Activated T-helper 2 cell treated with anti-CD3 and anti-CD28 coated beads, Interferon-gamma antibody, Interleukin-2, Interleukin-4, amounts not matched to agents 10 μg/mL and 5 μg/mL and 100 μg/mL, durations not matched to agents 14 hours and 24 hours and 36 hours (primary cell): ENCODE results near the gene HK1. TPM values are rescaled to one million over a fixed set of nuclear protein-coding genes. Genes with fewer than 3 reads are reported as not detected.
"Not testable (repeated sequence)": the region's sequence is repeated elsewhere in the genome, so short reads cannot be mapped to it uniquely, and the experiment has no call there.

Experiments used
- DNase-seq: peaks from one replicate; pipeline ENCODE4 v3.0.0; 2021; ENCODE audit warnings: low spot score
- H3K27ac Mint-ChIP-seq: one replicate; pipeline ENCODE4 v1.8.0; 2021; ENCODE audit warnings: mixed read lengths
- H3K27me3 Mint-ChIP-seq: one replicate; pipeline ENCODE4 v1.8.0; 2021; ENCODE audit warnings: low read depth, mixed read lengths
- H3K36me3 Mint-ChIP-seq: one replicate; pipeline ENCODE4 v1.8.0; 2021; ENCODE audit warnings: low read depth, mixed read lengths
- H3K4me1 Mint-ChIP-seq: one replicate; pipeline ENCODE4 v1.8.0; 2021; ENCODE audit warnings: low read depth, mixed read lengths
- H3K4me3 Mint-ChIP-seq: one replicate; pipeline ENCODE4 v1.8.0; 2021; ENCODE audit warnings: low read depth, mild to moderate bottlenecking, moderate library complexity, mixed read lengths
- H3K9me3 Mint-ChIP-seq: one replicate; pipeline ENCODE4 v1.8.0; 2021; ENCODE audit warnings: mixed read lengths
- intact Hi-C: fragments of 100-400 bp; cut with micrococcal nuclease; formaldehyde crosslinking; loops from one replicate; pipeline ENCODE4 v1.15.1; 2023
- total RNA-seq: library from RNA; stranded (reverse); gene quantifications from 2 replicates; pipeline ENCODE4 v1.2.3, GENCODE V29; 2022

Gene HK1
- total RNA-seq, 1 donor from 2014 or later: 197 TPM

DNA sequence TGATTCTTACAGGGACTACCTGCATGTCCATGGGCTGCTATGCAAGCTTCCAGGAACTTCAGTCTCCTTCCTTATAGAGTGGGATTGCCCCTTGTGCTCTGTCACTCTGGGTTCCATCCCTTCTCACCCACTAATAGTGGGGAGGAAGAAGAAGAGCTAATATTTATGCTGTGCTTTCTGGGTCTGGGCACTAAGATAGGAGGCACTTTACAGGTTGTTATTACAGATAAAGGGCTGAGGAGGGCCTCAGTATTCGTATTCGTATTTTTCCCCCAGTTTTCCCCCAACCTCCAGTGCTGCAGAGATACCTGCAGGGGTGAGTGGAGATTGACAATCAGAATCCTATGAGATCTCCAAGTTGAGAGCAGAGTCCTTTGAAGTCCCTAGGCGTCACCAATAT is 14.2 kb downstream of the HK1 start:
- Mint-ChIP-seq H3K9me3 (no peaks in the 10 kb centered on the region), H3K36me3 (no peaks in the 10 kb centered on the region), H3K4me3 (no peak overlapping the region), H3K4me1 (no peaks in the 10 kb centered on the region), H3K27ac (no peak overlapping the region), H3K27me3 (peaks cover 9% of the 10 kb centered on the region)
- intact Hi-C loops: no loop called here
- no peak for DNase-seq

DNA sequence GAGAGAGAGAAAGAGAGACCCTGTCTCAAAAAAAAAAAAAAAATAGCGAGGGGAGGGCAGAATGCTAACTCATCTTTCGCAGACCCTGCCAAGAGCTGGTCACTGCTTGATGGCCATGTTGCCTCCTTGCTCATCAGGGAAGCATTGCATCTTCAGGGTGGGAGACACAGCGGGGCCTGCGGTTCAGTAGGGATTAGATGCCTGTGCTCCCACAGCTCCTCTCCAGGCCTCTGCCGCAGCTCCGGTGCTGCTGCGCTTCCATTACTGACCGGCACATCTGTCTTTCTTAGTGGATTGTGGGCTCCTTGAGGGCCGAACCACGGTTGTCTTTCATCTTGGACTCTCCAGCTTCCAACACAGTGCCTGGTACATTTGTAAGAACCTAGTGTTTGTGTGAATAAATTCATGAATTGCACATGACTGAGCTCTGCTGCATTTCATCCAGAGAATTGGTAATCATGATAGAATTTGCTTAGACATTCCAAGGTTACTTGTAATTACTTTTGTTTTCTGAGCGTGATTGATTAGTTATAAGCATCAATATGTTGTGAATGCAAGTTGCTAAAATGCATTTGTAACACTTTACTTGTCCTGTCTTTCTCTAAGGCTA is 16.8 kb downstream of the HK1 start:
- intact Hi-C loops: no loop called here
- Mint-ChIP-seq H3K36me3 (no peaks in the 10 kb centered on the region), H3K9me3 (no peaks in the 10 kb centered on the region), H3K4me3 (no peak overlapping the region), H3K4me1 (no peaks in the 10 kb centered on the region), H3K27me3 (peaks cover 5% of the 10 kb centered on the region), H3K27ac (no peak overlapping the region)
- no peak for DNase-seq

- Mint-ChIP-seq H3K27ac (no peak overlapping the region), H3K4me1 (peaks cover 3% of the 10 kb centered on the region), H3K4me3 (no peak overlapping the region), H3K27me3 (peaks cover 2% of the 10 kb centered on the region), H3K9me3 (no peaks in the 10 kb centered on the region), H3K36me3 (no peaks in the 10 kb centered on the region)
- intact Hi-C loops: no loop called here
- DNase-seq: no peak
Observed at GRCh38 chr10:69303632-69304051, 25.3 kb downstream of the HK1 start.

GRCh38 chr10:69306421-69306820 is 28.1 kb downstream of the HK1 start:
- intact Hi-C loops: no loop called here
- H3K9me3 Mint-ChIP-seq: no peaks in the 10 kb centered on the region
- H3K27ac Mint-ChIP-seq: no peak overlapping the region
- H3K36me3 Mint-ChIP-seq: no peaks in the 10 kb centered on the region
- H3K4me3 Mint-ChIP-seq: no peak overlapping the region
- no peak for DNase-seq
- H3K27me3 Mint-ChIP-seq: peaks cover 2% of the 10 kb centered on the region
- H3K4me1 Mint-ChIP-seq: peaks cover 5% of the 10 kb centered on the region

GRCh38 chr10:69307434-69307833 is 29.1 kb downstream of the HK1 start:
- H3K4me3 Mint-ChIP-seq: no peak overlapping the region

GRCh38 chr10:69308304-69308703 is 30.0 kb downstream of the HK1 start:
- not testable (repeated sequence) for H3K4me1 Mint-ChIP-seq

More at GRCh38 chr10:69307434-69307833, 29.1 kb downstream of the HK1 start:
- intact Hi-C loops: no loop called here
- no peaks in the 10 kb centered on the region for H3K9me3 Mint-ChIP-seq
- no peak overlapping the region for H3K27ac Mint-ChIP-seq
- peaks cover 2% of the 10 kb centered on the region for H3K27me3 Mint-ChIP-seq
- H3K36me3 Mint-ChIP-seq: no peaks in the 10 kb centered on the region
- no peak for DNase-seq
- H3K4me1 Mint-ChIP-seq: peaks cover 5% of the 10 kb centered on the region

GRCh38 chr10:69311309-69311708 is 33.0 kb downstream of the HK1 start:
- peaks cover 12% of the 10 kb centered on the region for H3K4me1 Mint-ChIP-seq
- DNase-seq: no peak
- no peaks in the 10 kb centered on the region for H3K9me3 Mint-ChIP-seq
- no peaks in the 10 kb centered on the region for H3K36me3 Mint-ChIP-seq
- H3K4me3 Mint-ChIP-seq: no peak overlapping the region
- H3K27me3 Mint-ChIP-seq: peaks cover 2% of the 10 kb centered on the region
- intact Hi-C loops: loop anchor here (5.0 kb wide), 1 partner anchor 259 kb away; no protein-coding TSS in a partner anchor
- H3K27ac Mint-ChIP-seq: no peak overlapping the region

More at GRCh38 chr10:69308304-69308703, 30.0 kb downstream of the HK1 start:
- H3K27me3 Mint-ChIP-seq, H3K4me3 Mint-ChIP-seq, H3K9me3 Mint-ChIP-seq, intact Hi-C loops, H3K27ac Mint-ChIP-seq, DNase-seq, H3K36me3 Mint-ChIP-seq: not testable (repeated sequence)

- no peaks in the 10 kb centered on the region for H3K27me3 Mint-ChIP-seq
- H3K4me1 Mint-ChIP-seq: peaks cover 21% of the 10 kb centered on the region
- H3K36me3 Mint-ChIP-seq: no peaks in the 10 kb centered on the region
- intact Hi-C loops: loop anchor here (5.0 kb wide), 1 partner anchor 260 kb away; no protein-coding TSS in a partner anchor
- no peak overlapping the region for H3K27ac Mint-ChIP-seq
- no peak overlapping the region for H3K4me3 Mint-ChIP-seq
- H3K9me3 Mint-ChIP-seq: no peaks in the 10 kb centered on the region
- DNase-seq: no peak
Observed at GRCh38 chr10:69312528-69312927, 34.2 kb downstream of the HK1 start.

DNA sequence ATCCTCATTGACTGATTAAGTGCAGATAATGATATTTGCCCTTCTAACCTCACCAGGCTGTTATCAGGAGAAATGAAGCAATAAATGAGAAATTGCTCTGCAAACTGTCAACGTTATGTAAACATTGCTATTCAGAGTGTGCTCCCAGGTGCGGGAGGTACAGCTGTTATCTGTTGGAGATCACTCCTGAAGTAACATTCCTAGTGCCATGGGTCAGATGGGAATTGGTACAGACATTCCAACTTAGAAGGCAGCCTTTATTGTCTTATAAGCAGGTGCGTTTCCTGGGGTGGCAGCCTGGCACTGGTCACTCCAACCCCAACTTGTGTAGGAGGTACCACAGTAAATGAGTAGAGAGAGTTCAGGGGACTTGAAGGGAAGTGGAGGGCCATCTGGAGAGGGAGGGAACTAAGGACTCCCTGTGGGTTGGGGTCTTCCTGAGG is 36.8 kb downstream of the HK1 start:
- Mint-ChIP-seq H3K4me1 (peaks cover 29% of the 10 kb centered on the region), H3K4me3 (no peak overlapping the region), H3K27ac (no peak overlapping the region), H3K36me3 (peaks cover 6% of the 10 kb centered on the region), H3K9me3 (no peaks in the 10 kb centered on the region), H3K27me3 (no peaks in the 10 kb centered on the region)
- DNase-seq: no peak
- intact Hi-C loops: loop anchor here (5.0 kb wide), 6 partner anchors 77 to 593 kb away; partner anchors contain the start of genes CCAR1, DDX50 and HKDC1

DNA sequence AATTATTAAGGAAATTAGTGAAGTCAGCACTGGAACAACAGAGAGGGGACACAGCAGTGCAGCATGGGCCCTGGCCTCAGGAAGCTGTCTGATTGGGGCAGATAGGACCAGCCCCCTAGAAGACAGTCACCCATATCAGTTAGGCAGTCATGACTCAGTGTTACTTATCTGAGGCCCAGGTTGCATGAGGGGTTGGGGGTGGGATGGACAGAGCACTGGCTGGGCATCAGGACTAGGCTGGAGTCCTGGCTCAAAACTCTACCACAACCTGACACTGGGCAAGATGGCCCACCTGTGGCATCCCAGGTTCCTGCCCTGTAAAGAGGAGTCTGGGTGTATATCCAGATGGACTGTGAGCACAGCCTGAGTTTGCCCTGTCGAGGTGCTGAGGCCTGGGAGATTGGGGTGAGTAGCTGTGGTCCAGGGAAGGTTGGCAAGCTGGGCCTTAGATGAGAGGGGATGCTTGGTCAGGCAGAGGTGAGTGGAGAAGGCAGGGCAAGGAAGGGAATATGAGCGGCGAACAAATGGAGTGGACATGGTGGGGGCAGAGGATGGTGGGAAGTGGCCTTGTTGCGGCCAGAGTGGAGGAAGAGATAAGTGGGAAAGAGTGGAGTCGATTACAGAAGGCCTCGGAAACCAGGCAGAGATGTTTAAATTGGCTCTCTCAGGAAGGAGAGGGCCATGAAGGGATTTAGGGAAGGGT is 37.5 kb downstream of the HK1 start:
- Mint-ChIP-seq H3K36me3 (peaks cover 12% of the 10 kb centered on the region), H3K27me3 (no peaks in the 10 kb centered on the region), H3K27ac (peak overlapping the region; percentile 52), H3K4me1 (peaks cover 34% of the 10 kb centered on the region), H3K4me3 (no peak overlapping the region), H3K9me3 (no peaks in the 10 kb centered on the region)
- no peak for DNase-seq
- intact Hi-C loops: loop anchor here (5.0 kb wide), 6 partner anchors 77 to 593 kb away; partner anchors contain the start of genes CCAR1, DDX50 and HKDC1

GRCh38 chr10:69316313-69317059 is 38.2 kb downstream of the HK1 start:
- intact Hi-C loops: loop anchor here (5.0 kb wide), 6 partner anchors 76 to 594 kb away; partner anchors contain the start of genes CCAR1, DDX50 and HKDC1
- Mint-ChIP-seq H3K4me3 (no peak overlapping the region), H3K36me3 (peaks cover 15% of the 10 kb centered on the region), H3K9me3 (no peaks in the 10 kb centered on the region), H3K27ac (peak overlapping the region; percentile 52), H3K4me1 (peaks cover 41% of the 10 kb centered on the region), H3K27me3 (no peaks in the 10 kb centered on the region)
- no peak for DNase-seq

GRCh38 chr10:69317175-69317604 is 38.9 kb downstream of the HK1 start:
- Mint-ChIP-seq H3K9me3 (no peaks in the 10 kb centered on the region), H3K27me3 (no peaks in the 10 kb centered on the region)

More at GRCh38 chr10:69317175-69317604, 38.9 kb downstream of the HK1 start:
- Mint-ChIP-seq H3K4me3 (peak overlapping the region; percentile 77), H3K36me3 (peaks cover 21% of the 10 kb centered on the region), H3K27ac (peak overlapping the region; percentile 86), H3K4me1 (peaks cover 48% of the 10 kb centered on the region)
- intact Hi-C loops: loop anchor here (5.0 kb wide), 6 partner anchors 75 to 595 kb away; partner anchors contain the start of genes CCAR1, DDX50 and HKDC1
- DNase-seq: no peak
